ENCODE data around the gene GSTCD.

GRCh38 chr4:105710012-105710600 lies 1.5 kb downstream of the GSTCD start:
- no peak for TF ChIP-seq CTCF (IDR thresholded peaks at IDR 0.05)
- no peak for TF ChIP-seq POLR2A (IDR thresholded peaks at IDR 0.05)
- no peak for TF ChIP-seq POLR2AphosphoS5 (IDR thresholded peaks at IDR 0.05)
